GM23248 (cell line): ENCODE results near the gene PARD3B.

ENCODE experiments used
- EZH2 ChIP-seq: fragments of 200-600 bp; sonication (generic); IDR thresholded peaks from 2 replicates; pipeline ENCODE4 v1.6.1; 2018; ENCODE audit warnings: antibody characterized with exemption, mild to moderate bottlenecking; ENCODE audit not compliant: insufficient read depth, poor library complexity, severe bottlenecking
- EZH2phosphoT487 ChIP-seq: fragments of 200-600 bp; sonication (generic); IDR thresholded peaks from 2 replicates; pipeline ENCODE4 v1.6.1; 2018; ENCODE audit warnings: antibody characterized with exemption, moderate library complexity, mild to moderate bottlenecking, low read depth; ENCODE audit not compliant: insufficient read depth

DNA sequence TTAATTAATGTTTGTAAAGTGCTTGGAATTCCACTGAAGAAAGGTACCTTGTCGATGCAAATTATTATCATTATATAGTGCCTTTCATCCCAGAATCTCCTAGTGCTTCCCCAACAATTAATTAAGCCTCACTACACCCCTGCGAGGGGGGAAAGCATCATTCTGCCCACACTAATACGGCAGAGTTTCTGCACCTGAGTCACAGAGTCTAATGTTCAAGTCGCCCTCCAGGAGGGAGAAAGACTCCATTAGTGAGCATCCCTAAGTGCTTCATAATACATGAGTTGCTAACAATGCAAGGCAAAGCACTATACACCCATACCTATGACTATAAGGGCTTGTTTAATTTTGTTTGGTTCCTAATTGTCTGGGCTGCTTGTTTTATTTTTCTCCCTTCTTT lies 1111.7 kb downstream of the PARD3B start:
- TF ChIP-seq EZH2 (no peak), EZH2phosphoT487 (no peak)
